ENCODE data around the gene UBE2D2. TPM values are rescaled to one million over a fixed set of nuclear protein-coding genes. Genes with fewer than 3 reads are reported as not detected.

Gene UBE2D2
- total RNA-seq, 2 experiments from 2014 or later, result 145 to 239 TPM

- H3K4me1 ChIP-seq (ENCODE audit: insufficient read depth, low read length, poor library complexity, severe bottlenecking), result peaks cover 30% of the 10 kb centered on the region
- no TSS peak for BruUV-seq (replicated peaks)
- peak overlapping the region; percentile 99 for H2AFZ ChIP-seq (ENCODE audit: low read length)
- peak; percentile 90 for DNase-seq (ENCODE audit: low spot score)
- peak overlapping the region; percentile 60 for H3K4me3 ChIP-seq (ENCODE audit: low read depth, low read length, poor library complexity, severe bottlenecking)
- no peak overlapping the region for H3K27ac ChIP-seq (ENCODE audit: low read depth, low read length, poor library complexity, severe bottlenecking)
- no peaks in the 10 kb centered on the region for H3K9me3 ChIP-seq (ENCODE audit: low read length)
- CTCF ChIA-PET (ENCODE audit: unreplicated experiment), result interaction anchor here (0.5 to 1.0 kb wide), 3 partner anchors 23 to 118 kb away, joined by 3 read pairs; no protein-coding TSS in a partner anchor
- no peaks in the 10 kb centered on the region for H3K36me3 ChIP-seq (ENCODE audit: insufficient read depth, low read length)
- intact Hi-C loops (cut with micrococcal nuclease; ENCODE audit: unreplicated experiment), result loop anchor here (1.0 to 5.0 kb wide), 3 partner anchors 43 to 249 kb away; partner anchors contain the start of gene UBE2D2
- POLR2A ChIA-PET, result interaction anchor here (0.6 kb wide), 2 partner anchors 57 to 758 kb away, joined by 3 read pairs; no protein-coding TSS in a partner anchor
- no peaks in the 10 kb centered on the region for H3K79me2 ChIP-seq (ENCODE audit: insufficient read depth, low read depth, low read length)
- no peaks in the 10 kb centered on the region for H4K20me1 ChIP-seq (ENCODE audit: insufficient read depth, low read length)
- peak overlapping the region; percentile 78 for H3K4me2 ChIP-seq (ENCODE audit: low read length)
- TF ChIP-seq CTCF (conservative IDR thresholded peaks at IDR 0.05; ENCODE audit: low read length) (peak; percentile 94), EZH2phosphoT487 (IDR thresholded peaks at IDR 0.05; ENCODE audit: borderline replicate concordance, low read depth, low read length) (no peak)
- H3K9me2 ChIP-seq (ENCODE audit: insufficient read depth, low read length), result no peaks in the 10 kb centered on the region
These were observed 43.2 kb upstream of the UBE2D2 start for GRCh38 chr5:139517683-139518564.

- Histone ChIP-seq H2AFZ (ENCODE audit: low read length) (no peak overlapping the region), H3K4me2 (ENCODE audit: low read length) (no peak overlapping the region), H4K20me1 (ENCODE audit: insufficient read depth, low read length) (no peaks in the 10 kb centered on the region), H3K9me3 (ENCODE audit: low read length) (no peaks in the 10 kb centered on the region), H3K79me2 (ENCODE audit: insufficient read depth, low read depth, low read length) (no peaks in the 10 kb centered on the region), H3K9me2 (ENCODE audit: insufficient read depth, low read length) (no peaks in the 10 kb centered on the region), H3K27ac (ENCODE audit: low read depth, low read length, poor library complexity, severe bottlenecking) (no peak overlapping the region), H3K36me3 (ENCODE audit: insufficient read depth, low read length) (no peaks in the 10 kb centered on the region), H3K4me1 (ENCODE audit: insufficient read depth, low read length, poor library complexity, severe bottlenecking) (peaks cover 14% of the 10 kb centered on the region), H3K4me3 (ENCODE audit: low read depth, low read length, poor library complexity, severe bottlenecking) (no peak overlapping the region)
- ChIA-PET CTCF (ENCODE audit: unreplicated experiment) (no interaction called here), POLR2A (interaction anchor here (0.9 to 1.1 kb wide), 2 partner anchors 10 to 37 kb away, joined by 3 to 4 read pairs; partner anchors contain the start of gene UBE2D2)
- TF ChIP-seq CTCF (conservative IDR thresholded peaks at IDR 0.05; ENCODE audit: low read length) (no peak), EZH2phosphoT487 (IDR thresholded peaks at IDR 0.05; ENCODE audit: borderline replicate concordance, low read depth, low read length) (no peak)
- BruUV-seq (replicated peaks), result no TSS peak
- no peak for DNase-seq (ENCODE audit: low spot score)
- intact Hi-C loops (cut with micrococcal nuclease; ENCODE audit: unreplicated experiment), result no loop called here
These were observed 37.3 kb upstream of the UBE2D2 start for GRCh38 chr5:139523635-139524445.
